SW 1271 (cell line): Measurements from ENCODE around the gene HSD11B1.

Experiments
- DNase-seq, 2 experiments: peaks; one replicate each; lab custom pipeline; 2025; lab: John Stamatoyannopoulos, UW

The HSD11B1 gene

DNA sequence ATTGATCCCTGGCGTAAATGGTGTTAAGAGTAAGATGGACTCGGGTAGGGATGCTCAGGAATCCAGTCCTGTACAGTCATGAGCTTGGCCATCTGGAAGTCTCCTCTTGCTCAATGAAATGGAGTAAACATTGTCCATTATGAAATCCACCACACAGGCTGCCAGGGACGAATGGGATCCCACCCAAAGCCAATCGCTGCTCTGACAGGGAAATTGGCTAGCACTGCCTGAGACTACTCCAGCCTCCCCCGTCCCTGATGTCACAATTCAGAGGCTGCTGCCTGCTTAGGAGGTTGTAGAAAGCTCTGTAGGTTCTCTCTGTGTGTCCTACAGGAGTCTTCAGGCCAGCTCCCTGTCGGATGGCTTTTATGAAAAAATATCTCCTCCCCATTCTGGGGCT is at the start of gene HSD11B1:
Gene HSD11B1 (plus strand): TSS at position 263 of the 400 bp plus-strand sequence. CDS start 97 bp downstream, at position 360.
- DNase-seq = no peak

DNA sequence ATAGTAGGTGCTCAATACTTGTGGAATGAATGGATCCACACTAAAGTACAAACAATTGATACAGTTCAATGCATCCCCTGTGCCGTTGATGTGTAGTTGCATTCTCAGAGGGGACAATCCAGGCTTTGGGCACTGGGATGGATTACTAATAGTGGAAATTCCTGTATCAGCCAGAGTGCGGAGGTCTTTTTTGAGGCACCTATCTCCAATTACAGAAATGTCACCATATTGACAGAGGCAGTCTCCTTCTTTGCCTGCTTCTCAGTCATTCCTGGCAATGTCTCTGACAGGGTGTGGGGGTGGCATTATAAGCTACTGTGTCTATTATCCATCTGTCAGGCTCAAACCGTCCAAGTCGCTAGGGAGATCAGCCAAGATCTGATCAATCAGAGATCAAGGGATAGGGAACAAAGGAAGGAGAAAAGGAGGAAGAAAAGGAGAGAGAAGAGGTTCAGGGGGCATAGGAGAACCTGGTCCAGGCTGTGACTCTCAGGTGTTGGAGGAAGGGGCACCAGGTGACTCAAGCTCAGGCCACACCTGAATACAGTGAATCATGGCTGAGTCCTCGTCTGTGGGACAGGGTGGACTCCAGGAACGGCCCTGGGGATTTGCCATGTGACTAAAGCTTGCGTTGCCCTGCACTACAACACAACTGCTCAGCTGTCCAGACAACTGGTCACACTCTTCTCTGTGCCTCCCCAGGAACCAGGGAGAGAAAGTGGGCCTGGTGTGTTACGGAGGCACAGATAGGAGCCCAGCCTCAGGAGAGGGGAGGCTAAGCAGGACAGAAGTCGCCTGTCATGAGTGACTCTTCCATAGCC is 49.0 kb upstream of the HSD11B1 start:
- DNase-seq = no peak

DNA sequence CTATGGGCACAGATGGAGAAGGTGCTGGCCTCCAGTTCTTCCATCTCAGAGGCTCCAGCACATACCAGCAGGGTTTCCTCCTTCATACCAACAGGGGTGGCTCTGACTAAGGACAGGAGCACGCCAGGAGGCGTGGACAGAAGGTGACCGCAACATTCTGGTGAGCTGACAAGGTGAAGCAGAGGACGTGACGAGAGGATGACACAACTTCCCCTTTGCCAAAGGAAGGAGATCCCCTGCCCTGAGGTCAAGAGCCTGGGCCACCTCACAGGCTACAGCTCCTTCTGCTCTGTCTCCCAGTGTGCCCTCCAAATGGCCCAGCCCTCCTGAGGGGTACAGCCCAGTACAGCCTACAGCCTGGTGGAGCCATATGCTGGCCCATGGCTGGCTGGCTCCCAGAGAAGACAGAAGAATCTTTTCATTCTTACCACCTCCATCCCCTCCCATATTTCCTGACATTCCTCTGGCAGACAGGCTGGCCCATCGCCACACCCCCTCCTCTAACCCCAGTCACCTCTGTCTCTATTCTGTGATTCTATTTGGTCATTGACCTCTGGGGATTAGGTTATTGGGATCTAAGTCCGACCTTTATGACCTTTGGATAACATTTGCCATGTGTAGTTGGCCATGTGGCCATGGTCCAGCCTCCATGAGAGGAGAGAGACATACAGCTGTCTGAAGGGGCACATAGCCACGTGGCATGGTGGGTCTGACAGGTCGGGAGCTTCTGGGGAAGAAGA is 47.3 kb upstream of the HSD11B1 start:
- no peak for DNase-seq

DNA sequence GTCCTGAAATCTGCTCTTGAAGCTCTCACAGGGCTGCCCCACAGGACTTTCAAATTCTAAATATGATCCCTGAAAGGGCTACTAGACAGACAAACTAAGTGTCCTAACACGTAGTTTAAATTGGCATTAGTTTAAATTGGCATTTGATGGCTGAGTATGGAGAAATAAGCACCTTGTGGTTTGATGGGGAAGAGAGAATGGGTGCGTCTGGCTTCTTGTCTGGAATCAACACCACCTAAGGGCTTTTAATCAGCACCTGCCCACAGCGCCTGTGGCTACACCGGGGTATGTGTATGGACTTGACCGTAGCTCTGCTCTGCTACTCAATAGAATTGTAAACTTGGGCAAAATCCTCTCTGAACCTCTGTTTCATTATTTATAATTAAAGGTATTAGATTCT is 46.7 kb upstream of the HSD11B1 start:
- no peak for DNase-seq

DNA sequence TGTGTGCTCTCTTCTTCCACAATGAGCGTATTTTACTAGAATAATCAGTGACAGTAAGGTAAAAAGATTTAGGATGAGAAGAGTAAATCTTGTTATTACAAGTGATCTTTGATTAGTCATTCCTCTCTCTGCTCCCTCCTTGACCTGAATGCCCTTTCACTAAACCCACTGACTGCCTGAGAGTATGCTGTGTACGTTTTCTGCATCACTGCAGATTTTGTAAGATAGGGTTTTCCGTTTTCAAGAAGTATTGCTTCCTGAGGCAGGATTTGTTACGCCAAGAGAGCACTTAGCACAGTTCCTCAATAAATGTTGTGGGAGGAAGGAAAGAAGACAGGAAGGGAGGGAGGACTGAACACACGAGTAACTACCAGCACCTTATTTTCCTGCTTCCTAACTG is 44.7 kb upstream of the HSD11B1 start:
- no peak for DNase-seq

DNA sequence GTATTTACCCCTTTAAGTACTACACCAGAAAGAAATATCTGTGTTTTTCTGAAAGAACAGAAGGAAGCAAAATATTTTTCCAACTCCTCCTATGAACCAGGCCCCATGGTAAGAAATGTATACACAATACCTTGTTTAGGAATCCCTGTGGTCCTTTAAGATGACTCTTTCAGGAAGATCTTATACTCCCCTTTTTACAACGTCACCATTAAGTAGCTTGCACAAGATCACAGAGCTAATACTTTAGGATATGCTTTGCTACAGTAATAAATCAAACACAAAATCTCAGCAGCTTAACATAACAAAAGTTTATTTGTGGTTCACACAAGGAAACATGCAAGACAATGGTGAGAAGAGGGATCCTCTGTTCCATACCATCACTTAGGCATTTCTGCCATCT is 43.6 kb upstream of the HSD11B1 start:
- DNase-seq = no peak

DNA sequence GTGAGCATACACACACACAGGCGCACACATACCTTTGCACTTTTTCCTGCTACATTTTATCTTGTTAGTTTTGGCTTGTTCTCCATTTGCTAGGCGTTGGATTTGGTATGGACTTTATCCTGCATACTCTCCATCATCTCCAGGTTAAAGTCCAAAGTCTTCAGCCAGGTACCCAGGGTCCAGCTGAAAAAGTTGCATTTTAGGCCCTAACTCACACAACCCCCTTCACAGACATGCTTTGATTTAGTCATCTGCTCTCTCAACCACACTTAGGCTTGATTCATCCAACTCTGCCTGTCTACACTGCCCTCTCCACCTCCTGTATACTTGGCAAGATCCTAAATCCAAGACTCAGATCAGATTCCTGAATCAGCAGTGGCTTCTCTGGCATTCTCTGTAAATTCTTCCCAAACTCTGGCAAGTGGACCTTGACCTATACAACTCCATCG is 41.7 kb upstream of the HSD11B1 start:
- DNase-seq = no peak

DNA sequence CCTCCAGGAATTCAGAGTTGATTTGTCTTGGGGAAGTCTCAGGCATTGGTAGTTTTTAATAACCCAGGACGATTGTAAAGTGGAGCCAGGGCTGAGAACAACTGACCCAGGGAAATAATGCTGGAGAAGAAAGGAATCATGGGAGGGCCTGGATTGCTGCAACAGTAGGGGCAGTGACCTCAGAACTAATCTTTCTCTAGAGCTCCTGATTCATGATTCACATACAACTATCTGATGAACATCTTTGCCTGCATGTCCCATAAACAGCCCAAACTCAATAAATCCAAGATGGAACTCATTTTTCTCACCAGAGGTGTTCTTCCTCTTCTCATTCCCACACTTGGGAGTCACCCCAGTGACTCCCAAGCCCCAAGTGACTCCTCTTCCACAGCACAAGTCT is 37.5 kb upstream of the HSD11B1 start:
- DNase-seq = no peak

DNA sequence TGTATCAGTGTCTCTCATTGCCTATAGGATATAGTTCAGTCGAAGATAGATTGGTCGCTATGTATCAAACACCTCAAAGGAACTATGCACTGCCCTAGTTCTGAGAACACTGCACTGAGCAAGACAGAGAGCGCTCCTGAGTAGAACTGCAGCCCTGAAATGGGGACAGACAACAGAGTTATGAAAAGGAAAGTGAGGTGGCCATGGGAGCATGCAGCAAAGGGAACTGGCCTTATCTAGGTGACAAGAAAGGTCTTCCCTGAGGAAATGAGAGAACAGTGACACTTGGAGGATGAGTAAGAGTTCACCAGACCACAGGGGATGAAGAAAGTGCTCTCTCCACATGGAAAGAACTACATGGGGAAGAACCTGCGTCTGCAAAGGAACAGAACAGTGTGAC is 36.9 kb upstream of the HSD11B1 start:
- no peak for DNase-seq

DNA sequence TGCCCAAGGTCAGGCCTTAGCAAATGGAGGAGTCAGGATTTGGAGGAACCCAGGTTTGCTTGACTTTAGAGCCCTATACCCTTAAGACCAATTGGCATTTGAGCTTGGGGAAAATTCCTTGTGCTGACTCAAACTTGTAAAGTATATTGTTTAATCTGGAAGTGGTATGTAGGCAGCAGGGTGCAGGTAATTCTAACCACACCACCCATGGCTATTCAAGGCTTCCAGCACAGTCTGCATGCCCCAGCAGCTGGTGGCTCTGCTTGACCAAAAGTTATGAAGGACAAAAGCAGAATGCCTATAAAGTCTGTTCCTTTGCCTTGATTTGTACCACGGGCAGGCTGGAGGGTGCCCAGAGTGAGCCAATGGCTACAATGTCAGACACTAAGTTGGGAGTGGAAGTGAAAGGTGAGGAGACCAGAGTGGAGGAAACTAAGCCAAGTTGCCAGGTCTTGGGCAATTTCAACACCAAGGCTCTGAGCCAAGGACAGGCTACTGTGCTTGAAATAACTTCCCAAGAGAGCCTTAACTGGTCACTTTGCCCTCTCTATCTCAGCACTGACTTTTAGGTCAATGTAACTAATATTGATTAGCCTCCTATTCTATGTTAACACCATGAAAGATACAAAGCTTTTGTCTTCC is 34.1 kb upstream of the HSD11B1 start:
- DNase-seq = no peak

DNA sequence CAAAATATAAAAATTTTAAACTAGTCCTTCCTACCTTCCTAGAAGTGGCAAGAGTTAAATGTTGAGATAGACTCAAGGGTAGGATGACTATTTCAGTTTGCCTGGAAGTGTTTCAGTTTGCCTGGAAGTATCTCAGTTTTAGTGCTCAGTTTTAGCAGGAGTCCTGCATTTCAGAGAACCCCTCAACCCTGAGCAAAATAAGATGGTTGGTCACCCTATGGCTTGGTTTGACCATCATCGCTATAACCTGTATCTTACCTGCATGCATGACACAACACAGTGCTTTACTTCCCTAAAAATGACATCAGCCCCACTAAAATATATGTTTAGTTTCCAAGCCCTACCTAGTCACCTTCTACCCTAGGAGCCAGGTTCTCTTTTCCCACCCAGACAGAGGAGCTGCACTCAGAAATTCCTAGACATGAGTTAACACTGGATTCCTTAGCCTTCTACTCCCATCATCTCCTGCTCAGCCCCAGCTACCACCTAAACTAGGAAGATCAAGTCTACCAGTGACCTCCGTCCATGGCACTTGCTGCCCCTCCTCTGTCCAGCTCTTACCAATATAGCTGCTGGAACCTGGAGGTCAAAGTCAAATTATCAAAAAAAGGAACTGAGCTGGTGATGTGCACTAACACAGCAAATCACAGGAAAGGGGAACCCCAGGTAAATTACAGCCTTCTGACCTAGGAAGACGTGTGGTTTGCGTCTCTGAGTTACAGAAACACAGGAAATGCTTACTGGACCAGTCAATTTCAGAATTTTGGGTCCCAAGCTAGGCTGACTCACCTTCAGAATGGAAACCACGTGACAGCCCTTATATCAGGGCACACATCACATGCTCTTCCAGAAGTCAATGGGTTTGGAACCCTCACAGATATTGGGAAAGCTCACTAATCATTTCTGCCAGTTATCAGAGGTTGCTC is 31.7 kb upstream of the HSD11B1 start:
- no peak for DNase-seq

DNA sequence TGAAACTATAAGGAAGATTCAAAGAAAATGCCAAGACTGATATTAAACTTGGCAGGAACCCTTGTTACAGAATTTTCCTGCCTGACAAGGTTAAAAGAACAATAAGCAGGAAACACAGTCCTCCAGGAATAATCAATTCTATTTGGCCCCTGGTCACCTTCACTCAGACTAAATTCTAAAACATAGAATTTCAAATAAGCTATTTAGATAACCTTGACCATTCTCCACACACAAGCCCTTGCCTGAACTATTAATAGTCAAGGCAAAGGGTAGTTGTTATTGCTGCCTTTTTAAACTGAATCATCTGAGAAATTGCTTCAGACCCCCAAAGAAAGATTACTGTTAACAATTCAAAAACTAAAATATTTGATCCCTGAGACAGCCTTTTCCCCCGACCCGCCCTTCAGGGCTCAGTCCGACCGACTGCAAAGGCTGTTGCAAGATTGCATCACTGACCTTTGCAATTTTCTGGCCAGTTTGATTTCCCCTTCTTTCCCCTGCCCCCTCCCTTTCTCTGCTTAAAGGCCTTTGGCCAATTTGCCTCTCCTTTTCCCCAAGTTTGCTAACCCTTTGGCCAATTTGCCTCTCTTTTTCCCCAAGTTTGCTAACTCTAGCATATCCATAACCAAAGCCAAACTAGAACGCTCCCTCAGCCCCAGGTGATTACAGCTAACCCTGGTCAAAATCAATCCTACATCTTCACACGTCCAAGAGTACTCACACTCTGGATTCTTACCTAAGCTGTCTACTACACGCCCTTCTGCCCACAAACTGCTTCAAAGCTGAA is 30.8 kb upstream of the HSD11B1 start:
- DNase-seq = no peak

DNA sequence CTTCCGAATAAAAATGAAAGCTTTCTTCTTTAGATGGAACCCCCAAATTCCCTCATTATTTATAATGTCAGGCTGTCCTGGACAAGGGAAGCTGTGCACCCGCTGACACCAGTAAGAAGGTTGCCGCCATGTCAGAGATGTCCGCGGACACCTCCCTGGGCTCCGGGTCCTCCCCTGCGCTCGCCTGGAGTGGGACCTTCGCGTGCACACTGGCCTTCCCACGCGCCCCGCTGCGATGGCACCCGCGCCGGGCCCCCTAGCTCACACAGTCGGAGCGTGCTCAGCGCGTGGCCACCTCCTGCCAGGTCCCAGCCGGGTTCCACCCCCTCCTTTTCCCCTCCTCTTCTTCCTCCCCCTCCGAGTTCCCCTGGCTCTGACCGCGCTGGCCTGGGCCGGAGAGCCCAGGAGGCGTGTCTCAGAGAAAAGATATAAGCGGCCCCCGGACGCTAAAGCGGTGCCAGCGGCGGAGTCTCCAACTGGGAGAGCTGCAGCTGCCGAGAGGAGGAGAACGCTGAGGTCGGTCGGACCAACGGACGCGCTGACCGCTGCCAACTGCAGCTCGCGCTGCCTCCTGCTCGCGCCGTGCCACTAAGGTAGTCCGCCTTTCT is 29.6 kb upstream of the HSD11B1 start, which contains the start of gene G0S2:
Gene G0S2 (plus strand): TSS at position 456 of the 608 bp plus-strand sequence. CDS start 273 bp downstream, outside the sequence.
- no peak for DNase-seq

DNA sequence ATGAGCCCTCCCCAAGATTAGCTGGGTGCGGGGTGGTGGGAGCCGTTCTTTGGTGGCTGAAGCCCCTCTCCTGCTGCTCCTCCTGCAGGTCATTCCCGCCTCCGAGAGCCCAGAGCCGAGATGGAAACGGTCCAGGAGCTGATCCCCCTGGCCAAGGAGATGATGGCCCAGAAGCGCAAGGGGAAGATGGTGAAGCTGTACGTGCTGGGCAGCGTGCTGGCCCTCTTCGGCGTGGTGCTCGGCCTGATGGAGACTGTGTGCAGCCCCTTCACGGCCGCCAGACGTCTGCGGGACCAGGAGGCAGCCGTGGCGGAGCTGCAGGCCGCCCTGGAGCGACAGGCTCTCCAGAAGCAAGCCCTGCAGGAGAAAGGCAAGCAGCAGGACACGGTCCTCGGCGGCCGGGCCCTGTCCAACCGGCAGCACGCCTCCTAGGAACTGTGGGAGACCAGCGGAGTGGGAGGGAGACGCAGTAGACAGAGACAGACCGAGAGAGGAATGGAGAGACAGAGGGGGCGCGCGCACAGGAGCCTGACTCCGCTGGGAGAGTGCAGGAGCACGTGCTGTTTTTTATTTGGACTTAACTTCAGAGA is 29.0 kb upstream of the HSD11B1 start:
- DNase-seq = no peak

DNA sequence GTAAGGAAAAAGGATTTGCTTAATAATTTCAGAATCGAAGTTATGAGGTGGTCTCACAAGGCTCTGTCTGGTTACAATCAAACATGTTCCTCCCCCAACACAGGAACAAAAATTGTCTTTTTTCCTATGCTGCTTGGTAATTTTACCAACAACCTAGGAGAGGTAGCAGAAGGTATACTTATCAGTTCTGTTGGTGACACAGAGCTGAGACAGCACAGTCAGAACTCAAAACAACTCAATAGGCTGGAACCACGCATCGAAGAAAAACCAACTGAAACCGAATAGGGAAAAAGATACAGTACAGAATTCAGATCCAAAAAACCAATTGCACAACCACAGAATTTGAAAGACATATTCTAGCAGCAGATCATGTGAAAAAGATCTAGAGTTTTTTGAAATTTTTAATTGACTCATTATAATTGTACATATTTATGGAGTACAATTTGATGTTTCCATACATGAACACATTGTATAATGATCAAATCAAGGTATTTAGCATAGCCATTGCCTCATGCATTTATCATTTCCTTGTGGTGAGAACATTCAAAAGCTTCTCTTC is 25.6 kb upstream of the HSD11B1 start:
- no peak for DNase-seq

DNA sequence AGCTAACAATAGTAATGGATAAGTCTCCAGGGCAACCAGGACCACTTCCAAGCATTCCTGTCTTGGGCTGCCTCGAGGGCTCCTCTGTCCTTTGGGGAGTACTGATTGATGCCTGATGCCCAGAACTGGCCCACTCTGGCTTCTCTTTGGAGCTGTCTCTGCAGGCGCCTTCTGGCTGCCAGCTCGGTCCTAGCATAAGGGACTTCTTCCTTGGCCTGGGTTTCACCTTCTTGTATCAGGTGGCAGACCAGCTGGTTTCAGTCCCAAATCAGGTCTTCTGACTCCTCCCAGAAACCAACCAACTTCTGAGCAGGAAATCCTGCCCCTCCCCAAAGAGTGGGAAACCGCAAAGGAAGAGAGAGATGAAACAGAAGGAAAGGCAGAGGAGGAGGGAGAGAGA is 18.8 kb upstream of the HSD11B1 start:
- no peak for DNase-seq

DNA sequence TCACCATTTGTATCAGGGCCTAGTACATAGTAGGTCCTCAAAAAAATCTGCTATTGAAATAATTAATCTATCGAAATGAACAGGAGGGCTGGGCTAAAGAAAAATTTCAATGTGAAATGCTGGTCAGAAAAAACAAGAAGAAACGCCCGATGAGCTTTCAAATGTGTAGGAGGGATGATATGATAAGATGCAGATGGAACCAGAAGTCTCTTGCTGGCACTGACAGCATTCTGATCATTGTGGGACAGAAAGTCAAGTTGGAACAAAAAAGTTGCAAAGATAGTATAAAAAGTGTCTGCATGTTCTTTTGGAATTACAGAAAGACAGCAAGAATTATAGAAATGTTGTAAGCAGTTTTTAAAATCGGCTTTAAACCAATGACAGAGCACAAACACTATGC is 18.3 kb upstream of the HSD11B1 start:
- no peak for DNase-seq

DNA sequence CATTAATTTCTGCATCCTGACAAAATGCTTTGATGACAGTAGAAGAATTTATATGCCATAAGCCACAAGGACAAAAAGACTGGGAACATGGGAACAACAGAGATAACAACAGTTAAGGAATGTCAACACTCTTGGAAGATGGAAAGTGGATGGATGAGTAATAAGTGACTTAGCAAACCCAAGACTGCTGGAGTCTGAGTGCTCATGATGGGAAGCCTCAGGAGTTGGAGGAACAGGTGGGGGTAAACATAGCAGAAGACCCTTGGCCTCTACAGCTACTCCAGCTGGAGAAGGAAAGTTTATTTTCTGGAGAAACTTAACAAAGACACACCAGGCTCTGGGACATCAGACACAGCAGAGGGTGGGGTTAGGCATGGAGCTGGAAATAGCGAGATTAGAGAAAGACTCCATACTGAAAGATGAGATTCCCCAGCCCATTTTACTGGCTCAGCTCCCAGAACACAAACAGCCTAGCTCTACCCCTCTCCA is 15.9 kb upstream of the HSD11B1 start:
- no peak for DNase-seq

DNA sequence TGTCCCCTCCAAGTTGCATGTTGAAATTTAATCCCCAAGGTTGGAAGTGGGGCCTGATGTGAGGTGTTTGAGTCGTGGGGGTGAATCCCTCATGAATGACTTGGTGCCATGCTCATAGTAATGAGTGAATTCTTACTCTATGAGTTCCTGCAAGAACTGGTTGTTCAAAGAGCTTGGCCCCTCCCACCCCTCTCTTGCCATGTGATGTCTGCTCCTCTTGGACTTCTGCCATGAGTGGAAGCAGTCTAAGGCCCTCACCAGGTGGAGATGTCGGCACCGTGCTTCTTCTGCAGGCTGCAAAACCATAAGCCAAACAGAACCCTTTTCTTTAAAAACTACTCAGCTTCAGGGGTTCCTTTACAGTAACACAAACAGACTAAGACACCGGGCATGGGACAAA is 15.2 kb upstream of the HSD11B1 start:
- DNase-seq = no peak

DNA sequence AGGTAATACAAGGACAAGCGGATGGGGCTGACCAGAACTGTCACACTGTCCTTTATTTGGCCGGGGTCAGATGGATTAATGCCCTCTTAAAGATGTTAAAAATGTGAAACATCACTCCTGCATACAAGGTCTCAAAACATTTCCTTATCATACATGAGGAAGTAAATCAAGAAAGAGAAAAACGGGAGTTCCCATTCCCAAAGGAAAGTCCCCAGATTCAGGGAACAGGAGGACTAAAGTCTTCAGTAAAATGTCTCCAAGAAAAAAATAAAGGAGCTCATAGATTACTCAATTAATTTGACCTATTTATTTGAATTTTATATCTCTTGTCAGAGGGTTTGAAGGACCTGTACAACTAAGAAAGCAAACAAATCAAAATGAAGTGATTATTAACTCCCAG is 13.4 kb upstream of the HSD11B1 start:
- DNase-seq = no peak
